GM21360 (cell line): Measurements from ENCODE around the gene CACNA1C.

Source experiments
- ATAC-seq: cut with Tn5 transposase; IDR thresholded peaks from one replicate; pipeline ENCODE4 v1.9.1; 2021; ENCODE audit warnings: mild to moderate bottlenecking, moderate library complexity; ENCODE audit not compliant: unreplicated experiment

Gene CACNA1C

GRCh38 chr12:2052826-2053678, at the start of gene CACNA1C:
CACNA1C (plus strand) TSS chr12:2052987; CDS start chr12:2053563, 576 bp downstream.
- no peak for ATAC-seq

GRCh38 chr12:2003676-2004112, 49.1 kb upstream of the CACNA1C start:
- no peak for ATAC-seq

GRCh38 chr12:2004113-2004929, 48.5 kb upstream of the CACNA1C start, which contains the start of gene DCP1B:
DCP1B (minus strand) TSS chr12:2004457; CDS start chr12:2004431, 26 bp downstream.
- peak; percentile 93 for ATAC-seq

DNA sequence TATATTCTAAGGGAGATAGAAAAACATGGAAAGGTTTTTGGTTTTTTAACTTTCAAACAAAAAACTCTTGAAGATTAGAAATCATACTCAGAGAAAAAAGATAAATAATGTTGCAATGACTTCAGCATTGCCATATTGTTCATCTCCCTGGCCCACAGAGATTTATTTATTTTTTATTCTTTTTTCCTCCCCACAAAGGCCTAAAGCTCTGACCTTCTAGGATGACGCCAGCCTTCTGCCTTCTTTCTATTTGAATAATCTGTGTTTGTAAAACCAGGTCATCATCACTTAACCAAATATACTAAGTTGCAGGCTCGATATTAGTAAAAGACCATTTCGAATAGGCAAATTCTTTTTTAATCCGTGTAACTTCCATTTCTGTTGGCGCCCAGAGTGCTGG, 44.1 kb upstream of the CACNA1C start:
- no peak for ATAC-seq

GRCh38 chr12:2009623-2010022, 43.2 kb upstream of the CACNA1C start:
- ATAC-seq, result no peak

DNA sequence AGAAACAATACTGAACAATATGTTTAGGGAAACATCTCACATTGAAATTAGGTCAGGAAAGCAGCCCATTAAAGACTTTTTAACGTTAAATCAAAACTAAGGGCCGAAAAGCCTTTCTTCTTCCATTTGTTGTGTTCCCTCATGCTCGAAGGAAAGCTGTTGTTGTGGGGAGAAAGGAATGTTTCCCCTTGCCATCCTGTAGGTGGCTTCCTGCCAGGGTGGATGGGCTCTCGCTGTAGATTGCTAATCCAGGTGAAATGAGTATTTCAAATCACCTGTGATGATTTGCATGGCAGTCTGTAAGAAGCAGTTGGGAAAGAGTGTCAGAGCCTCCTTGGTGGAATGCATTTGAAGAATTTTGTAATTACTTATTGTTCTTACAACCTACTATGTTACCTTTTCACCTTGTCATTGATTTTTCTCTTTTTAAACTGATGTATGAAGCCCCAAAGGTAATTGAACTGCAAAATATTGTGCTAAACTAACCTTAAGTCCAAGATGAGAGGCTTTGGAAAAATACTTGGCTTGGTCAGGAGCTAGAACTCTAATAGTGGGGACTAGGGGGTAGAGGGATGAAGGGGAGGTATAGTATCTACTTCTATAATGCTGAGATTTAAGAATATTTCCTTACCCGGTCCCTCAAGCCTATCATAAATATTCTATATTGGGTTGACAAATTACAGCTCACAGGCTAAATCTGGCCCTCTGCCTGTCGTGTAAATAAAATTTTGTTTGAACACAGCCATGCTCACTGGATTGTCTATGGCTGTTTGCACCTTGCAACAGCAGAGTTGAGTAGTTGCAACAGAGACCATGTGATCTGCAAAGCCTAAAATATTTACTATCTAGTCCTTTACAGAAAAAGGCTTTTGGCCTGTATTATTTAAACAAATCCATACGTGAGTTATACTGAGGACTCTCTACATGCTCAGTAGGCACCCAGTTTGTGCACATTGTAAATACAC, 40.9 kb upstream of the CACNA1C start:
- no peak for ATAC-seq

- ATAC-seq, result no peak
These were observed 39.7 kb upstream of the CACNA1C start for GRCh38 chr12:2013086-2013485.

DNA sequence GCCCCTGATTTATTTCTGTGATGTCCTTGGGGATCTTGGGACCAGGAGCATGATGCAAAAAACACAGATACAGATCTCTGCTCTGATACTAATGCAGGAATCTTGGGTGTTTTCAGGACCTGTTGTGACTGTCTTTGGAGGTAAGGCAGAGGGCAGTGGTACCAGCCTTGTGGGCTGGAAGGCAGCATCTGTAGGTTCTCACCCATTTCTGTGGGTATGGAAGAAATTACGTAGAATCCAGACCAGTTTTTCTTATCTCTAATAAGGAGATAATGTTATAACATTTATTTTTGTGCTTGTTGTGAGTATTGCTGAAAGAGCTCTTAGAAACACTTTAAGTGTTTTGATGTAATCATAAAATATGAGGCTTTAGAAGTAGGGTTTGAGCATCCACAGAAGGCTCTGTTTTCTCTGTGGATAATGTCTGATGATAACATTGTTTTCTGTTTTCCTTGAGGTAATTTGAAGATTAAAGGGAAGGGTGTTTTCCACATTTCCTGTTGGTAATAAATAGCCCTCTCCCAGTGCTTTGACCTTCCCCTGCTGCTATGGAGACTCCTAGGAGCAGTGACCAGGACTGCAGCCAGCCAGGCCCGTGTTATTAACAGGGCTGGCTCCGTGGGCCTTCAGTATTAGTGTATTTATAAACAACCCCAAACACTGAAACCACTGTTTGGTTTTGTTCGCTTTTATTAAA, 39.1 kb upstream of the CACNA1C start:
- no peak for ATAC-seq

- ATAC-seq, result no peak
These were observed 38.6 kb upstream of the CACNA1C start for GRCh38 chr12:2014231-2014630.

GRCh38 chr12:2016862-2017545, 35.8 kb upstream of the CACNA1C start:
- no peak for ATAC-seq

DNA sequence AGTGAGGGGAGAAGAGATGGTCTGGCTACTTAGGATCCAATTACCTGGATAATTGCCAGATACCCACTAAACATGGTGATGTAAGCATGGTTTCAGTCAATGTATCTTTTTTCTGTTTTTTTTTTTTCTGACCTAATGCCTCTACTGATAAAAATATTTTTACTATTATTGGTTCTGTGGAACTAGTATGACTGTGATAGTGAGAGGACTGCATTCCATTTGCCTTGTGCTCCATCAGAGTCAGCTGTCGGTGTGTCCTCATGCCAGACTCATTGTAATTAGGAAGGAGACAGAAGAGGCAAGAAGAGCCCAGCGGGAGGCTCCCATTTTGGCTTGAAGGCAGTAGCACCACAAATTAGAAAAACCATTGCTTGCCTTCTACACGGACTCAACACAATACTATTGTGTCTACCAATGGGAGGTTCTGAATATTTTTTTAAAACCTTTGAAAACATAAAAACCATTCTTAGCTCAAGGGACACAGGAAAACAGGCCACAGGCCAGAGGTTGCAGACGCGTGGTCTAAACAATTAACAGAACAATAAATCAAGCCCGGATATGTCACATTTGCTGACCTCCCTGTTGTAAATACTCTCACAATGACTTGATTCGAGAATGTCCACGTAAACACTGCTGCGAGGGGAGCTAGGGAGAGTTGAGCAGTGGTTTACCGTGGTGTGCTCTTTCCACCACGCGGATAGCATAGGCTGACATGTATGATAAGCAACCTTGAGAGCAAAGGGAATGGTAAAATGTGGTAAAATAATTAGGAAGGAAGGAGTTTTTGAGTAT, 35.0 kb upstream of the CACNA1C start:
- no peak for ATAC-seq

- no peak for ATAC-seq
These were observed 34.4 kb upstream of the CACNA1C start for GRCh38 chr12:2018391-2018790.

DNA sequence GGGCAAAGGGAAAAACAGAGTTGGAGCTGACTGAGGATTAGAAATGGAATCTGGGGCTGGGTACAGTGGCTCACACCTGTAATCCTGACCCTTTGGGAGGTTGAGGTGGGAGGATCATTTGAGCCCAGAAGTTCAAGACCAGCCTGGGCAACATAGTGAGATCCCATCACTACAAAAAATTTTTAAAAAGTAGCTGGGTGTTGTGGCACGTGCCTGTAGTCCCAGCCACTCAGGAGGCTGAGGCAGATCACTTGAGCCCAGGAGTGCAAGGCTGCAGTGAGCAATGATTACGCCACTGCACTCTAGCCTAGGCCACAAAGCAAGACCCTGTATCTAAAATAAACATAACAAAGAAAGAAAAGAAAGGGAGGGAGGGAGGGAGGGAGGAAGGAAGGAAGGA, 33.7 kb upstream of the CACNA1C start:
- ATAC-seq, result no peak

GRCh38 chr12:2020511-2020910, 32.3 kb upstream of the CACNA1C start:
- no peak for ATAC-seq

GRCh38 chr12:2023365-2023764, 29.4 kb upstream of the CACNA1C start:
- no peak for ATAC-seq

GRCh38 chr12:2027351-2027750, 25.4 kb upstream of the CACNA1C start:
- ATAC-seq, result no peak

DNA sequence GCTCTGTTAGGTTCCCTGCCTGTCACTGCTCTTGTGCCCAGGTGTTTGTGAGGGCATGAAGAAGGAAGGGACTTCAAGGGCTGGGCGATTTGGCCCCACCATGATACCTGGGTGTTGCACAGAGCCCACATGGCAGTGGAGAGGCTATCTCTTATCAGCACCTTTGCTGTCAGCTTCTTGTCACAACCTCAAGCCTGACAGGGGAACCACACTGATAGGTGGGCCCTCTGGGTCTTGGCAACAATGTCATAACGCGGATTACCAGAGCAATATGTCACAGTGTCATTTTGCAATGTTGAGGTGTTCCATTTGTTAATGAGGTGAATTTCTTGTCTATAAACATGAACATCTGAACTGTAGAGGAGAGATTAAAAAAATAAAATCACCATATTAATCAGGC, 22.9 kb upstream of the CACNA1C start:
- no peak for ATAC-seq

GRCh38 chr12:2032506-2032905, 20.3 kb upstream of the CACNA1C start:
- ATAC-seq, result no peak
